CD4-positive, alpha-beta T cell treated with Interleukin-17A for 4 hours (primary cell): ENCODE results near the gene ARID1B.

ENCODE experiments used
- DNase-seq: peaks from one replicate; pipeline ENCODE4 v3.0.0-alpha.2; 2020; ENCODE audit warnings: mixed read lengths

ARID1B gene

DNA sequence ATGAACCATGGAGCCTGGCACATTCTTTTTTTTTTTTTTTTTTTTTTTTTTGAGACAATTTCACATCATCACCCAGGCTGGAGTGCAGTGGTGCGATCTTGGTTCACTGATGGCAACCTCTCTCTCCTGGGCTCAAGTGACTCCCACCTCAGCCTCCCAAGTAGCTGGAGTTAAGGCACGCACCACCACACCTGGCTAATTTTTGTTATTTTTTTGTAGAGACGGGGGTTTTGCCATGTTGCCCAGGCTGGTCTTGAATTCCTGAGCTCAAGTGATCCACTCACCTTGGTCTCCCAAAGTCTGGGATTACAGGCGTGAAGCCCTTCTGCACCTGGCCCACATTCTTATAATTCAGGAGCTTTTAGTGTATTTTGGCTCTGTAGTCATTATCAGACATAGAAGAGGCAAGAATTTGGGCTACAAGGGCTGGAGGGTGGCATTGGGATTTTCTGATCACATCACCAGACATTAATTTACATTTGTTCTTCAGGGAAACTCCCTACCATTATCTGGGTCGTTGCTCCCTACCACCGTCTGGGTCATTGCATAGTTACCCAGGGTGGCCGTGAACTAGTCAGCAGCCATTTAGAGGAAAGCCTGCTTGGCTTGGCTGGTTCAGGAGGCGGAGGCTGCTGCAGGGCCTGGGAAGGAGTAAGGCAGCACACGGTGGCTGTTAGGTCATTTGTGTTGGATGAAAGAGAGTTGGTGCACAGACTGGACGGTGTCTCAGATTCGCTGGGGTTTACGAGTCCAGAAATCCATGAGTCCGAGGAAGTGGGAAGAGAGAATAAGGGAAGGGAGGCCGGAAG, 17.6 kb downstream of the ARID1B start:
- no peak for DNase-seq

DNA sequence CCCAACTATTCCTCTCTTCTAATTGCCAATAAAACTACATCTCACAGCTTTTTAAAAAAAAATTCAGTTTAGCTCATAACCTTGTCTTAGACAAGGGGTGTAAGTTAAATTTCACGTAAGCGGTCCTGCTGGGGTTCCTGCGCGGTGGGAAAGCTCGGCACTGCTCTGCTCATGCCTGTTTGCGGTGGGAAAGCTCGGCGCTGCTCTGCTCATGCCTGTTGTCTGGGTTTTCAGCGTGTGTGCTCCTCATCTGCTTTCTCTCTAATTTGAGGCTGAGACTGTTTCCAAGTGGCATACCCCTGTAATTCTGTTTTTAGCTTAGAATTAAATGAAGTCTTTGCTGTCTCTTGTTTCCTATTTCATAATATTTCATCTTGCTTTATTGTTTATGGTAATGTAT, 18.6 kb downstream of the ARID1B start:
- DNase-seq: no peak

DNA sequence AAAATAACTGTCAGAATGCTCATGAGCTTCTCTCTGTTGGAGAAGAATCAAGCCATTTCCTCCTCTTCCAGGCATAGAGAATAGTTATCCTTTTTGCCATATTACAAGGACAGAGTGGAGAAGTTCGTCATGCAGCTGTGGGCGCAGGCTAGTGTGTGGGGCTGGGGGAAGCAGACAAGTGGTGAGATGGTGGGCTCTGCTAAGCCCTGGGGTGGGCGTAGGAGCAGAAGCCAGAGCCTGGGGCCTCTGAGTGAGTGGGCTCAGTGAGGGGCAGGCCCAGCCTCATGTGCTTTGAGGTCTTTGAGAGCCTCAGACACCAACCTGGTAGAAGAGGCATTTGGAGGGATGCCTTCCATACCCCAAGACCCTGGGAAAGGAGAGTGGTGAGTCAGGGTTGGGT, 19.4 kb downstream of the ARID1B start:
- no peak for DNase-seq

DNA sequence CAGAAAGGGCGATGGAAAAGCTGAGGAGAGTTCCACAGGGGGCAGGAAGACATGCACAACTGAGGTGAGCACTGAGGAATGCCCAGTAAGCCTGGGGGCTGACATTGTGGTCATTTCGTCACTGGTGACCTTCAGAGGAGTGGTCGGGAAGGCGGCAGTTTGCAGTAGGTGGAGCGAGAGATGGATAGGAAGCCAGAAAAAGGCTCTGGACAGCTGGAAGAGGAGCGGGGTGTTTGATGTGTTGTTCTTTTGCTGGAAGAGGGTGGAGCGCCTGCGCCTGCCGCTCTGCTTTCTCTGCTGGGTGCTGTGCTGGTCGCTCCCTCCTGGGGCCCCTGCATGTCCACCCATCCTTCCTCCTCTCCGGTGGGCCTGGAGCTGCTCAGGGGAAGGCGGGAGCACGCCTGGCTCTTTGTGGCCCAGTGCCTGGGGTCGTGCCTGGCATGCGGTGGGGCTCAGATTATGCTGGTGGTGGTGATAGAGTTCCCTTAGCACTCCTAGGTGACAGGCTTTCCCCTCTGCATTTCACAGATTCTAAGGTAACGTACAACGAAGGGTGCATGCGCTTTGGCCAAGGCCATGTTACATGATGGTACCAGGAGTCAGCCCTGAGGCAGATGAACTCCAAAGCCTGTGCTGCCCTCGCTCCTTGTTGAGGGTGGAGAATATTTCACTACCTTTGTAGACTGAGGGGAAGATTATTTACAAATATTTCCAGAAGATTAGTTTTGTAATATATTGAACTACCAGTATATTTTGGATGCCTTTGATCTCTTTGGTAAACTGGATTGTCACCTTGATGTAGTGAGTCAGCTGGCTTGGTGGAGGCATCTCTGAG, 20.9 kb downstream of the ARID1B start:
- no peak for DNase-seq

DNA sequence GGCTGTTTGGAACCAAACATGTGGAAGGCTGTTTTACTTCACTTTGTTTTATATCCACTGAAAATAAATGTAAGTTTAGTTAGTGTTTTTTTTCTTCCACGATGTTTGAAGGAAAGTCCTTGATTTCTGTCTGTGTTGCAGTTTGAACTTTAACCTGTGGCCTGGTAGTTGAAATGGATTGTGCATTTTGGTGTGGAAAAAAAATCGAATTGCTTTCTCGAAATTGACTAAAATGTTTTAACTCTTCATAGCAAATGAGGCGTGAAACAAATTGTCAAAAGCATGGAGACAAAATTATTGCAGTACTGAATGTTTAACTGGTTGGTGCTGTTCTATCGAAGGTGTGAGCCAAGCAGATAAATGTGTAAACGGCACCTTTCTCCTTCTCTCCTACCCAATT, 24.5 kb downstream of the ARID1B start:
- DNase-seq: no peak

DNA sequence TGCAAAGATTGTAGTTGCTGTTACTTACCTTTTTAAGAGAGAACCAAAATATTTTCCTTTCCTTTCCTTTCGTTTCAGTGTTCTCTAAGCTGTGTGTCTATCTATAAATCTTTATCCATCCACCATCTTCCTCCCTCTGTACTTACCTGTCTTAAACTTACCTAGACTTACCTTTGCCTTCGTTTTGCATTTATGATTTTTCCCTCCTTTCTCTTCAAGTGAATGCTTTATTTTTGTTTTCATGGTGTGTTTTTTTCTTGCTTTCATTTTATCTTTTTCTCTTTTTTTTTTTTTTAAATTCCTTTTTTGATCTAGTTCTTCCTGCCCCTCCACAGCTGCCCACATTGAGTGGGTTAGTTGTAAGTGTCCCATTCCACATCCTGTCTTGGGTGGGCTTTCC, 26.2 kb downstream of the ARID1B start:
- DNase-seq: no peak

DNA sequence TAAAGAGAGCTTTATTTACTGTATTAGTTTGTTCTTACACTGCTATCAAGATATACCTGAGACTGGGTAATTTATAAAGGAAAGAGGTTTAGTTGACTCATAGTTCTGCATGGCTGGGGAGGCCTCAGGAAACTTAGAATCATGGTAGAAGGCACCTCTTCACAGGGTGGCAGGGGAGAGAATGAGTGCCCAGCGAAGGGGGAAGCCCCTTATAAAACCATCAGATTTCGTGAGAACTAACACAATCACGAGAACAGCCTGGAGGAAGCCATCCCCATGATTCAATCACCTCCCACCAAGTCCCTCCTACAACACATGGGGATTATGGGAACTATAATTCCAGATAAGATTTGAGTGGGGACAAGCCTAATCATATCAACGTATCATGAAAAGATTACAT, 27.2 kb downstream of the ARID1B start:
- DNase-seq: no peak

DNA sequence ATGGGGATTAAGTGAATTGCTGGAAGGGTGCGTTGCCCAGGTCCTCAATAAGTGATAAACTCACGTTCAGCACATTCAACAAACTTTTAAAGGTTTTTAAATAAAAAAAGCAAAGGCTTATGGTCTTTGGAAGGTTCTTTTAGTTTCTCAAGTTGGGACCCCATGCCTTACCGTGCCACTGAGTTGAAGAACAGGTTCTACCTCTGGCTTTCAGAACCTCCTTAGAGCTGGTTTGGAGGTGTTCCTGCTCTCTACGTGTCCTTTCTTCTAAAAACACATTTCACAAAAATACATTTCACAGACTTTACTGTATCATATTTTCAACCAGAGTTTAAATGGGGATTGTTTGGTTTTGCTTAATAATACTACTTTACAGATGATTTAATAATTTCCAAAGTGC, 29.0 kb downstream of the ARID1B start:
- no peak for DNase-seq

DNA sequence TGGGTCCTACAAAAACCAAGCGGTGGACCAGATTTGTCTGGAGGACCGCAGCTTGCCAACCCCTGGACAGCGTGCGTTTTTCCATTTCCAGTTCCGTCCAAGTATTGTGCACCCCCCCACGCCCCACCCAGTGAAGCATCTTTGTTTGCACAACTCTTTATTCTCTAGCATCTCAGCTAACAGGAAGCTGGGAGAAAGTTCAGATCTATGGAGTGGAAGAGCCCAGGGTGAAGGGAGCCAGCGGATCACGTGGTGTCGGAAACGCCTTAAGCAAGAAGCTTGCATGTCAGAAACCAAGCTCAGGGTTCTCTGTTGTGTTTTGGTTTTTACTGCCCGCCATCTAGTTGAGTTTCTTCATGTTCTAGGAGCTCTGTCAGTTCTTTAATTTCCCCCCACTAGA, 29.9 kb downstream of the ARID1B start:
- DNase-seq: no peak

DNA sequence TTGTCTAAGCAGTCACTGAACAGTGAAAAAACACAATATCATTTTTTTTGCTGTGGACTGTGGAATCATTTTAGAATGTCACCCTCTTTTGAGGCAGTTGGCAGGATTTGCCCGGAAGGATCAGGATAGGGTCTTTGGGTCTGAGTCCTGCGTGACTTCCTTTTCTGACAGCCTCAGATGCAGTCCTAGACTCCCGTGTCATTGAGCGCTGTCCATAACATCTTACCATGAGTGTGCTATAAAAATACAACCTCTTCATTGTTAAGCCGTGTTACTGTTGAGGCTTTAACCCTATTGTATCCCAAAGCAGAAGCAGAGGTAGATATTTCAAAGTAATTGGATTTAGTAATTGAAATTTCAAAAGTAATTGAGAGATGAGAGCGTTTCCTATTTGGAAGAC, 30.6 kb downstream of the ARID1B start:
- DNase-seq: no peak

DNA sequence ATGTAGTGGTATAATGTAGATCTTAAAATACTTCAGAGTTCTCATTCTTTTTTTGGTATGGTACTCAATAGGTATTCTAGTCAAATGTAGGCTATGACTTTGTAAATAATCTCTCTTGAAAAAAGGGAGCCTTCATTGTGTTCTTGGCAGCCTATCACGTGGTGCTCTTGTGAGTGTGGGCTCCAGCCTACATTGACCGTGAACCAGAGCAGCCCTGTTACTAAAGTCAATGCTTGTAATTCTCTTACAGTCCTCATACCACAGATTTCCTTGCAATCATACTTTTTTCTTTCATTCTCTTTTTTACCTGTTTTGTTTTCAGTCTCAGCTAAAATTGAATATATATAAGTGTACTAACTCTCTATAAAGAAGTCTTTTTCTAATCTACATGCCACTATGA, 31.1 kb downstream of the ARID1B start:
- DNase-seq: no peak

DNA sequence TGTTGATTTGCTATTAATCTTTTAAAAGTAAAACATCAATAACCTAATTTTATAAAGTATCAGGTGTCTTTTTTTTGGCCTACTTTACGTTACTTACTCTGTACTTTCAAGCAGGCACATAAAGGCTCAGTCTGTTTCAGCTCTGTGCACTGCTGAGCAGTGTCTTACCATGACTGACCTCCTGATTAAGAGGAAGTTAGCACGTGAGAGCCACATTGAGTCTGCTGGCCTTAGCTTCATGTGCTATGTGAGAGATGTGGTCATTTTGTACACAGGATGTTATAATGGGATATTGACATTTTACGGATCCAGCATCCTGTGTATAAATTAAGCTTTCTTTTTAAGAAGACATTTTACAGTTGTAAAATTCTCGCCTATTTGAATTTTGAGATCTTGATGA, 31.9 kb downstream of the ARID1B start:
- no peak for DNase-seq

DNA sequence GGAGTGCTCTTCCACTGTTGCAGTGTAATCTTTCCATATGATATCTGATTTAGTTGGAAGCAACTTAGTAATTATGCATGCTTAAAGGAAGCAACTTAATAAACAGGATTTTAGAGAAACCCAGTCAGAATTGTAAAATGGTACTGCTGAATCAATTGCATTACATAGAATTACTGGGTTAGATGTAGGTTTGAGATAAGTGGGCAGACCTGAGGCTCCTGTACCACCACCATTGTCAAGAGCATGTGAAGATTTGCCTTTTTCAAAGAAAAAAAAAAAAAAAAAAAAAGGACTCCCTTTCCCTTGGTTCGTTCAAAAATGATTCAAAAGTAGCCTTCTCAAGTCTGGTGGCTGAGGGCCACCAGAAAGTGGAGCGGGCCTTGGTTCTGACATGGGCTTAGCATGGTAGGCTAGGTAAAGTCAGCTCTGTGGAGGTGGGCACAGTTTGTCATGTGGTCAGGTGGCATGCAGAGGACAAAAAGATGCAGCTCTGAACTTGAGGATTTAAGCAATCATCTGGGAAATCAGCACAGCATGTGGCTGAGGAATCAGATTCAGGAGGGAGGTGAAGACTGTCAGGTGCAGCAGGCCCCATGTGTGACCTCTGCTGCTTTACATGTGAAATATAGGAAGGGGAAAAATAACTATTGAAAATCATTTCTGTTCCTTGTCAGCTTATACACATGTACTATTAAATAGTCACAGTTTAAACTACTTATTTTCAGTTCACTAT, 32.4 kb downstream of the ARID1B start:
- DNase-seq: no peak

DNA sequence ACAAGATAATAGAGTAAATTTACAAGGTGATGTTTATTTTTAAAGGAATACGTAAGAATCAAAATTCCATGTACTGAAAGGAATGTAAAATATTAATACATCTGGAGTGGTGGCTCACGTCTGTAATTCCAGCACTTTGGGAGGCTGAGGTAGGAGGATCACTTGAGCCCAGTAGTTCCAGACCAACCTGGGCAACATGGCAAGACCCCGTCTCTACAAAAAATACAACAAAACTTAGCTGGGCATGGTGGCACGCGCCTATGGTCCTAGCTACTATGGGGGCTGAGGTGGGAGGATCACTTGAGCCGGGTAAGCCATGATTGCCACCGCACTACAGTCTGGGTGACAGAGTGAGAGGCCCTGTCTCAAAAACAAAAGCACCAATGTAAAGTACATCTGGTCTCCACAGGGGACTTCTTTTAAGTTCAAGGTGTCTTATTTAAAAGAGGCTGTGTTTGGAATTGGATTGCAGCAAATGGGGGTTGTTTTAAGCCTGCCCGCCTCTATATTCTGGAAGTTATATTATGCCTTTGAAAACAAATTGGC, 36.9 kb downstream of the ARID1B start:
- DNase-seq: no peak

DNA sequence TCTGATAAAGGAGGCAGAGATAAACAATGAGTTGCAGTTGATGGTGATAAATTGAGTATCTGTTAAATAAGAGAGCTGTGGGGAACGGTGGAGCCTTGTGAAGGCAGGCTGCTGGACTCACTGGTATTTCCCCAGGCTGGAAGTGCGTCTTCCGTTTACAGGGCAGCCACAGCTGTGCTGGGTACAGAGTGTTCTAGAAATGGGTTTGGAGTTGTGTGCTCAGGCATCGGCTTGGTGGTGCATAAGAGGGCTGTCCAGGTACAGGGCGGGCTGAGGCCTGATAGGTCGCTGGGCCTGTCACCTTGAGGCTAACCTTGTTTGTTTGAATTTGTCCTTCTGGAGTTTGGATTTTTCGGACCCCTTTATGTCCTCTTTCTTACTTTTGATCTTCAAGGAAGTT, 39.3 kb downstream of the ARID1B start:
- DNase-seq: no peak

DNA sequence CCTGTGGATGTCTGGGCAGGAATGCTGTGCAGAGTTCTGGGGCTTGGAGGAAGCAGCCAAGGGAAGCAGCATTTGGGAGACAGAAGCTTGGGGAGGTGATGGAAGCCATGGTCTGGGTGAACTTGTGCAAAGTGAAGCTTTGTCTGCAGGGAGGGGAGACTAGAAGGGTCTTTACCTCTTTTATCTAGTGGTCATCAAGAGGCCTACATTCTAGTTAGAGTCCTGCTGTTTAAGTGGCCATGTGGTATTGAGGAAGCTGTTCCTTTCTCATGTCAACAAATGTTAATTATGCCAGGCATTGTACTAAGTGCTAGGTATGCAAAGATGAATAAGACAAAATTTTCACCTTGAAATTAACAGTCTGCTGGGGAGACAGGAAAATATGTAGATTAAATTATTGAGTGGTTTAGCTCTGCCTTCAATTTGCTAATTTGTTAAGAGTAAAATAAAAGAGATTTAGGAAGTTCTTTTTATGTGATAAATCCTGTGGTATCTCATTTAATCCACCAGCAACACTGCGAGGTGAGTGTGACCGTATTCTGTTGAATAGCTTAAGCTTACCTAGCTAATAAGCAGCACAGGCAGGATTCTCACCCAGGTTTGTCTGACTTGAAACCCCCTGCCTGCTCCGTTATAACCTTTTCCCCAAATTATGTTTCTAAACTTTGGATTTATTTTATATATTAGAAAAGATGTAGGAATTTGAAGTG, 43.1 kb downstream of the ARID1B start:
- no peak for DNase-seq

DNA sequence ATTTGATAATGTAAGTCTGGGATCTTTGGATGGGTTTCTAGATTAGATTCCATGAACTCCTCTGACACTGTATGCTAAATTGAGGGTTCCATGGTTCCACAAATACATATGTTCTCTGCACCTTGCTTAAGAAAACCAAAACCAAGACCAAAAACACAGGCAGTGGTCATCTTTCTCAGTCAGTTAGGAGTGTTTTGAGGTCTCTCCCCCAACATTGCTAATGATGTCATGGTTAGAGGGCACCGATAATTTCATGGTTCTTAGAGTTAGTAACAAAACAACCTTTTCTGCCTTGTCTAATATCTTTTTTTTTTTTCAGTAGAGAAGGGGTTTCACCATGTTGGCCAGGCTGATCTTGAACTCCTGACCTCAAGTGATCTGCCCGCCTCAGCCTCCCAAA, 44.5 kb downstream of the ARID1B start:
- DNase-seq: no peak

DNA sequence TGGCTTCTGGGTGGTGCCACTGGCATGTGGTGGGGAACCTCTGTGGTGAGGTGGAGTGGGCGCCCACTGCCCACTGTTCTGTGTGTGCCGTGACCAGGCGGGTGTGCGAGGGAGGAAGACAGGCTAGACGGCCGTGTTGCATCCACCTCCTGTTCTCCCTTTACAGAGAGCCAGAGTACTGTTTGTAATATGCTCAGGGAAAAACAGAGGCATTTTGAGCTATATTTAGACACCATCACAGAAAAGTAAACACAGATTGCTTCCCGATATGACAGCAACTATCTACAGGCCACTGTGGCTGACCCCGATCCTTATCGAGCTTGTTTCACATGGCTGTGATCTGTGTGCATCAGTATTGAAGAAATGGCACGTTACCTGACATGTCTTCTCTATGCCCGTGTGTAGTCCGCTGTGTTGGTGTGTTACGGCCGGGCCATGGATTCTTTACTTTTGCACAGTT, 45.6 kb downstream of the ARID1B start:
- DNase-seq: no peak

DNA sequence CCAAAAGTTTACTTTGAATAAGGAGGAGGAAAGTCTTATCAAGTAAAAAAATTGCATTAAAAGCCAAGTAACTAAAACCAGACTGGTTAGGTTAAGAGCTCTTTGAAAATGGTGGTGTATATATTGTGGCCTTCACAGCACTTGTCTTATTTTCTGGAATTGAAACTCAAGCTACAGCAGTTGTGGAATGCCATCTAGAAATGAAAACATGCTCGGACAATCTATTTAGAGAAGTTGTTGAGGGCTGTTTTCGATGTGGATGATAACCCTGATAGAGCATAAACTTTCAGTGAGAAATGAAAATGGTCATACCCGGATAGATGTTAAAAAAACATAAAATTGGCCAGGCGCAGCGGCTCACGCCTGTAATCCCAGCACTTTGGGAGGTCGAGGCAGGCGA, 47.0 kb downstream of the ARID1B start:
- DNase-seq: no peak

DNA sequence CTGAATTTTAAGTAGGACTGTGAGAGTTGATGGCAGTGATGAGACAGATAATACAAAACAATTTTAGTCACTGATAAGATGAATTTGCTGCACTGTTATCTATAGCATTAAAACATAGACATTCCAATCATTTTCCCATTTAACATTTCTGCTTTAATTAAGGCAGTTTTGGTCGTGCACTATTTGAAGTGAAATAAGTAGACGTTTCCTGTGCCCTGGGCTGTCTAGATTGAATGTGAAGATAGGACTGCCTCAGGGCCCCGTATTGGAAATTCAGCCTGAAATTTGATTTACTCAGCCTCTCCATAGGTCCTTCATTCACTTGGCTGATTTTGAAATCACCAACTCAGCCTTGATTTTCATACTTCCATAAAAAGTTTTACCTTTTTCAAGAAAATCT, 48.3 kb downstream of the ARID1B start:
- DNase-seq: no peak

DNA sequence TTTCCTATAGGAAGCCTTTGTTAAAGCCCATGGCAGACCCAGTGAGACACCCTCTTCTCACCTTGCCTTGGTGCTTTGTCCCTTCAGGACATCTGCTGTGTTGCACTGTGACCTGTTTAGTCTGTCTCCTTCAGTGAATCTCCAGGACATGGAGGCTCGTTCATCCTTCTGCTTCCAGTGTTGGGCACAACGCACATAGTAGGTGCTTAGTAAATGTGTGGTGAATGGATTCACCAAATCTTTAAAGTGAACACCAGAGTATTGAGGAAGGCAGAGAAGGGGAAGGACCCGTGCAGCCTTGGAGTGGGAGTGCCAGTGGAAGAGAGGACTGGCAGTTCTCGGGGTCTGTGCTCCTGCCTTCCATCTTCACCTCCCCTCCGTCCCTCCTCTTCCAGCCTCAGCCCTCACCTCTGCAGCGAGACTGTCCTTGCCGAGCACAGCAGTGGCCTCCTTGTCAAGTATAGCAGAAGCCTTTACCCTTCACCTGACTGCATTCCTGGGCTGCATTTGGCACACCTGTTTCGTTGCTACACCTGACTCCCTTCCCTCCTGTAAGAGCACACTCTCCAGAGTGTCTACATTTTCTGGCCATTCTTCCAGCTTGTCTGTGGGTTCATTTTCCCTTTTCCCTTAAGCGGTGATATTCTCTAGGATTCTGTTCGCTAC, 49.2 kb downstream of the ARID1B start:
- DNase-seq: no peak

DNA sequence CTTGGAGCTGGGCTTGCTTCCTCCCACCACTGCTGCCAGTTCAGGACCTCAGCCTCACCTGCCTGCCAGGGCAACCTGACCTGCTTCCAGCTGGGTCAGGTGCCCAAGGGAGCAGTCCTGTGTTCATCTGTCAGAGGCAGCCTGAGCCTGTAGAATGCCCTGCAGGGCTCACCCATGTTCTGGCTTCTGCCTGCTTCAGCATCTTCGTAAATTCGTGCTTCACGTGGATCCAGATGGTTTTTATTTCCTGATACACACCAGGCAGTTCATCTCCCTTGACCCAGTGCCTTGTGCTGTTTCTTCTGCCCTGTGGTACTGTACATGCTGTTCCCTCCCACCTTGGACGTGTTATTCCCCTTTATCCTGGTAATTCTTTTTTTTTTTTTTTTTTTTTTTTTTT, 50.2 kb downstream of the ARID1B start:
- DNase-seq: no peak
